MCF 10A (cell line): ENCODE results near the gene LRRC47. TPM values are rescaled to one million over a fixed set of nuclear protein-coding genes. Genes with fewer than 3 reads are reported as not detected.

Experiments used
- BruUV-seq: library from RNA; stranded (reverse); fragments of 400-500 nt; replicated peaks from 2 replicates; lab custom pipeline; 2021; lab: Mats Ljungman, UMichigan
- CTCF ChIA-PET: fragments of 300-600 bp; sonication (Branson Sonifier 250); formaldehyde crosslinking; extraction: SDS; loops from one replicate; lab custom pipeline; 2021; ENCODE audit warnings: antibody characterized with exemption, inconsistent platforms; lab: Yijun Ruan, JAX
- POLR2A ChIA-PET: fragments of 300-600, 350-650 bp; sonication (Branson Sonifier 250); formaldehyde crosslinking; extraction: SDS; loops from one replicate; lab custom pipeline; 2020; ENCODE audit warnings: antibody characterized with exemption, inconsistent platforms; lab: Yijun Ruan, JAX
- DNase-seq: peaks from one replicate; pipeline ENCODE4 v3.0.0-alpha.2; 2018; ENCODE audit not compliant: unreplicated experiment
- H3K27ac Mint-ChIP-seq: one replicate; pipeline ENCODE4 v1.8.0; 2022; ENCODE audit warnings: mild to moderate bottlenecking, low read depth, mixed read lengths; ENCODE audit not compliant: unreplicated experiment
- H3K27me3 Mint-ChIP-seq: one replicate; pipeline ENCODE4 v1.8.0; 2022; ENCODE audit warnings: mixed read lengths; ENCODE audit not compliant: insufficient read depth, unreplicated experiment
- H3K36me3 Mint-ChIP-seq: one replicate; pipeline ENCODE4 v1.8.0; 2022; ENCODE audit warnings: mild to moderate bottlenecking, moderate library complexity, mixed read lengths; ENCODE audit not compliant: insufficient read depth, unreplicated experiment
- H3K4me1 Mint-ChIP-seq: one replicate; pipeline ENCODE4 v1.8.0; 2022; ENCODE audit warnings: mixed read lengths; ENCODE audit not compliant: insufficient read depth, unreplicated experiment
- H3K4me3 Mint-ChIP-seq: one replicate; pipeline ENCODE4 v1.8.0; 2022; ENCODE audit warnings: mild to moderate bottlenecking, moderate library complexity, mixed read lengths; ENCODE audit not compliant: unreplicated experiment
- H3K9me3 Mint-ChIP-seq: one replicate; pipeline ENCODE4 v1.8.0; 2022; ENCODE audit warnings: mixed read lengths; ENCODE audit not compliant: unreplicated experiment
- intact Hi-C: fragments of 100-400 bp; cut with micrococcal nuclease; formaldehyde crosslinking; loops from 2 replicates; pipeline ENCODE4 v1.14.1; 2022
- total RNA-seq: library from RNA; stranded (reverse); gene quantifications from 2 replicates; pipeline ENCODE4 v1.2.3, GENCODE V29; 2022
- TF ChIP-seq, protein P1 (sequence below): fragments of 200-600 bp; IDR thresholded peaks from one replicate; pipeline ENCODE4 v1.8.0; 2022; ENCODE audit warnings: antibody characterized with exemption, mild to moderate bottlenecking; ENCODE audit not compliant: unreplicated experiment

LRRC47 gene
- total RNA-seq, 1 experiment from 2014 or later, result 46.1 TPM

- Mint-ChIP-seq H3K4me1 (no peaks in the 10 kb centered on the region), H3K36me3 (no peaks in the 10 kb centered on the region), H3K4me3 (no peak overlapping the region), H3K27ac (no peak overlapping the region), H3K27me3 (peaks cover 71% of the 10 kb centered on the region), H3K9me3 (peaks cover 7% of the 10 kb centered on the region)
- CTCF ChIA-PET, result no interaction called here
- DNase-seq, result no peak
- intact Hi-C loops, result no loop called here
- TF ChIP-seq, protein P1, sequence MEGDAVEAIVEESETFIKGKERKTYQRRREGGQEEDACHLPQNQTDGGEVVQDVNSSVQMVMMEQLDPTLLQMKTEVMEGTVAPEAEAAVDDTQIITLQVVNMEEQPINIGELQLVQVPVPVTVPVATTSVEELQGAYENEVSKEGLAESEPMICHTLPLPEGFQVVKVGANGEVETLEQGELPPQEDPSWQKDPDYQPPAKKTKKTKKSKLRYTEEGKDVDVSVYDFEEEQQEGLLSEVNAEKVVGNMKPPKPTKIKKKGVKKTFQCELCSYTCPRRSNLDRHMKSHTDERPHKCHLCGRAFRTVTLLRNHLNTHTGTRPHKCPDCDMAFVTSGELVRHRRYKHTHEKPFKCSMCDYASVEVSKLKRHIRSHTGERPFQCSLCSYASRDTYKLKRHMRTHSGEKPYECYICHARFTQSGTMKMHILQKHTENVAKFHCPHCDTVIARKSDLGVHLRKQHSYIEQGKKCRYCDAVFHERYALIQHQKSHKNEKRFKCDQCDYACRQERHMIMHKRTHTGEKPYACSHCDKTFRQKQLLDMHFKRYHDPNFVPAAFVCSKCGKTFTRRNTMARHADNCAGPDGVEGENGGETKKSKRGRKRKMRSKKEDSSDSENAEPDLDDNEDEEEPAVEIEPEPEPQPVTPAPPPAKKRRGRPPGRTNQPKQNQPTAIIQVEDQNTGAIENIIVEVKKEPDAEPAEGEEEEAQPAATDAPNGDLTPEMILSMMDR, result no peak
- POLR2A ChIA-PET, result no interaction called here
- no TSS peak for BruUV-seq
Measured at GRCh38 chr1:3762151-3762872, 34.0 kb downstream of the LRRC47 start.

DNA sequence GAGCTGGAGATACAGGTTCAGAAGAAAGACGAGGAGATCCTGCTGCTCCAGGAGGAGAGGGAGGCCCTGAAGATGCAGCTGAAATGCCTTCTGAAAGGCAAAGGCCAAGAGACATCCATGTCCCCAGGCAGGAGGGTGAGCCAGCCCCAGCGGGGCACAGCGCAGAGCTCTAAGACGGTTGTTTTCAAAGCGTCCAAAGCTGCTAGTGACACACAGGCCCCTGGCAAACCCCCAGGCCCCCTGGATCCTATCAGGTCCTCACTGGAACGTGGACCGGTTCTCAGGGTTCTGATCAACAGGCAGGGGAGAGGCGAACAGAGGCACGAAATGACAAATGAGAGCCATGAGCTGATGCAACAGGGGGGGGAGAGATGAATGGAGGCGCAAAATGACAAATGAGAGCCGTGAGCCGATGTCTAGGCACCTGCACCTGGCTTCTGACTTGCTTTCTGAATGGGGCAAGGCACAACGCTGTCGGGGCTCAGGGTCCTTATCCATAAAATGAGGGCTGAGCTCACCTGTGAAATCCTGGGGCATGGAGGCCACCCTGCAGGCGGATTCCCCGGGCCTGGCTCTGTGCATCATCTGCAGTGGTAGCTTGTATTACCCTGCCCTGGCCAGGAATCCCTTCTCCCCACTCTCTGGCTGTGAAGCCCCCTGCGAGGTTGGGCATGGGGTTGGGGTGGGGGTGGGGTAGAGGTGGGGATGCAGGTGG, 34.8 kb downstream of the LRRC47 start:
- POLR2A ChIA-PET, result no interaction called here
- no peak overlapping the region for H3K27ac Mint-ChIP-seq
- no peak overlapping the region for H3K4me3 Mint-ChIP-seq
- H3K36me3 Mint-ChIP-seq, result no peaks in the 10 kb centered on the region
- no peaks in the 10 kb centered on the region for H3K4me1 Mint-ChIP-seq
- peaks cover 7% of the 10 kb centered on the region for H3K9me3 Mint-ChIP-seq
- TF ChIP-seq, protein P1, result no peak
- intact Hi-C loops, result no loop called here
- peaks cover 69% of the 10 kb centered on the region for H3K27me3 Mint-ChIP-seq
- CTCF ChIA-PET, result interaction anchor here (1.2 kb wide), 1 partner anchor 37 kb away, joined by 4 read pairs; no protein-coding TSS in a partner anchor
- DNase-seq, result no peak
- BruUV-seq, result no TSS peak

DNA sequence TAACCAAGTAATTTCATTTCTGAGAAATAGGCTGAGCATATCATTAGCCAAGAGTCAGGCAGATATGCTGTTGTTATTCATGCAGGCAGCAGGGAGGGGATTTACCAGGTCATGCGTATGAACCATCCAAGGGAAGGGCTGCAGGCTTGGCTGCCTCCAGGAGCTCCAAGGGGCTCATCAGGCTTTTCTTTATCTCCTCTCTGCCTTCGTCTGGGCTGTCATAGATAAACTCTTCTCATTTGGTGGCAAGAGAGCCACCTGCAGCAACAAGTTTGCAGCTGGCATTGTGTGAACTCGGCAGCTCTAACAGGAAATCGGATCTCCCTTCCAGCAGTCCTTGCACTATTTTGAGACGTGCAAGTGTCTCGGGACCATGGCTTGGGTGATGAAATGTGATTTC, 36.5 kb downstream of the LRRC47 start:
- no TSS peak for BruUV-seq
- Mint-ChIP-seq H3K4me3 (no peak overlapping the region), H3K36me3 (no peaks in the 10 kb centered on the region), H3K9me3 (peaks cover 7% of the 10 kb centered on the region), H3K27ac (no peak overlapping the region), H3K27me3 (peaks cover 60% of the 10 kb centered on the region), H3K4me1 (no peaks in the 10 kb centered on the region)
- intact Hi-C loops, result no loop called here
- DNase-seq, result no peak
- CTCF ChIA-PET, result interaction anchor here (0.9 to 1.0 kb wide), 2 partner anchors 35 to 141 kb away, joined by 3 to 4 read pairs; no protein-coding TSS in a partner anchor
- POLR2A ChIA-PET, result interaction anchor here (1.3 kb wide), 1 partner anchor 11 kb away, joined by 5 read pairs; no protein-coding TSS in a partner anchor
- TF ChIP-seq, protein P1, result no peak

DNA sequence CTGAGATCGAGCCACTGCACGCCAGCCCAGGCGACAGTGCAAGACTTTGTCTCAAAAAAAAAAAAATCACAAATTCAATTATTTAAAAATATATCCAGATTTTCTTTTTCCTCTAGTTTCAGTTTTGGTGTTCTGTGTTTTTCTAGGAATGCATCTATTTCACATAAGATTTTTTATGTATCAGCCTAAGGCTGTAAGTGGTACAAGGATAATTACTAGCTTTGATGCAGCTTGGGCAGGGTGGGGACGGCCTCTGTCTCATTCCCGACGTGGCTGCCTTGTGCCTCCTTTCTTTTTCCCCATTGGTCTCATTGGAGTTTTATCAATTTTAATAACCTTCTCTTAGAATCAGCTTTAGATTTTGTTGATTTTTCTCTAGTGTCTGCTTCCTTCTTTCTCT, 37.1 kb downstream of the LRRC47 start:
- no peaks in the 10 kb centered on the region for H3K4me1 Mint-ChIP-seq
- no peak overlapping the region for H3K27ac Mint-ChIP-seq
- TF ChIP-seq, protein P1, result no peak
- no TSS peak for BruUV-seq
- no peak for DNase-seq
- H3K36me3 Mint-ChIP-seq, result no peaks in the 10 kb centered on the region
- intact Hi-C loops, result no loop called here
- no peak overlapping the region for H3K4me3 Mint-ChIP-seq
- peaks cover 54% of the 10 kb centered on the region for H3K27me3 Mint-ChIP-seq
- ChIA-PET CTCF (interaction anchor here (0.9 to 1.0 kb wide), 3 partner anchors 9 to 140 kb away, joined by 3 to 6 read pairs (median 4); no protein-coding TSS in a partner anchor), POLR2A (interaction anchor here (1.3 kb wide), 1 partner anchor 10 kb away, joined by 5 read pairs; no protein-coding TSS in a partner anchor)
- H3K9me3 Mint-ChIP-seq, result peaks cover 7% of the 10 kb centered on the region
